Uterus (tissue), 2 donors: ENCODE results near the gene MYL10.

Experiments
- POLR2A ChIP-seq, 2 donors: fragments of 450-650 bp; IDR thresholded peaks; one replicate each; pipeline ENCODE4 v1.6.1; 2016; ENCODE audit warnings: antibody characterized with exemption in 2 of 2, mild to moderate bottlenecking in 1 of 2, moderate library complexity in 1 of 2
- TF ChIP-seq, protein P1 (sequence below), 4 experiments: fragments of 200-600 bp in 2 of 4; fragments of 450-650 bp in 2 of 4; sonication (generic) in 2 of 4; IDR thresholded peaks; one replicate each; pipeline ENCODE4 v1.5.1; 2016 to 2019; ENCODE audit warnings: antibody characterized with exemption in 4 of 4, mild to moderate bottlenecking in 2 of 4, moderate library complexity in 1 of 4

GRCh38 chr7:101630591-101630990 lies 1.5 kb upstream of the MYL10 start:
- TF ChIP-seq, protein P1, sequence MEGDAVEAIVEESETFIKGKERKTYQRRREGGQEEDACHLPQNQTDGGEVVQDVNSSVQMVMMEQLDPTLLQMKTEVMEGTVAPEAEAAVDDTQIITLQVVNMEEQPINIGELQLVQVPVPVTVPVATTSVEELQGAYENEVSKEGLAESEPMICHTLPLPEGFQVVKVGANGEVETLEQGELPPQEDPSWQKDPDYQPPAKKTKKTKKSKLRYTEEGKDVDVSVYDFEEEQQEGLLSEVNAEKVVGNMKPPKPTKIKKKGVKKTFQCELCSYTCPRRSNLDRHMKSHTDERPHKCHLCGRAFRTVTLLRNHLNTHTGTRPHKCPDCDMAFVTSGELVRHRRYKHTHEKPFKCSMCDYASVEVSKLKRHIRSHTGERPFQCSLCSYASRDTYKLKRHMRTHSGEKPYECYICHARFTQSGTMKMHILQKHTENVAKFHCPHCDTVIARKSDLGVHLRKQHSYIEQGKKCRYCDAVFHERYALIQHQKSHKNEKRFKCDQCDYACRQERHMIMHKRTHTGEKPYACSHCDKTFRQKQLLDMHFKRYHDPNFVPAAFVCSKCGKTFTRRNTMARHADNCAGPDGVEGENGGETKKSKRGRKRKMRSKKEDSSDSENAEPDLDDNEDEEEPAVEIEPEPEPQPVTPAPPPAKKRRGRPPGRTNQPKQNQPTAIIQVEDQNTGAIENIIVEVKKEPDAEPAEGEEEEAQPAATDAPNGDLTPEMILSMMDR (IDR thresholded peaks at IDR 0.05): no peak
- no peak for TF ChIP-seq POLR2A (IDR thresholded peaks at IDR 0.05)
